ENCODE measurements around the gene NDUFV2.

The NDUFV2 gene

GRCh38 chr18:9174302-9174701, 71.8 kb downstream of the NDUFV2 start:
- Histone ChIP-seq H3K4me1 (no peaks in the 10 kb centered on the region), H3K27me3 (no peaks in the 10 kb centered on the region), H3K36me3 (no peaks in the 10 kb centered on the region), H3K9me3 (no peaks in the 10 kb centered on the region), H3K4me3 (ENCODE audit: low read depth, low read length) (no peak overlapping the region)
- no peak for DNase-seq
- TF ChIP-seq CTCF (IDR thresholded peaks at IDR 0.05; ENCODE audit: low read depth, low read length): no peak

- no peaks in the 10 kb centered on the region for H3K36me3 ChIP-seq
- no peaks in the 10 kb centered on the region for H3K4me1 ChIP-seq
- no peaks in the 10 kb centered on the region for H3K27me3 ChIP-seq
- no peak for TF ChIP-seq CTCF (IDR thresholded peaks at IDR 0.05; ENCODE audit: low read depth, low read length)
- H3K9me3 ChIP-seq: no peaks in the 10 kb centered on the region
- no peak for DNase-seq
- no peak overlapping the region for H3K4me3 ChIP-seq (ENCODE audit: low read depth, low read length)
These were observed 72.6 kb downstream of the NDUFV2 start for GRCh38 chr18:9175115-9175514.

- H3K36me3 ChIP-seq: no peaks in the 10 kb centered on the region
- no peaks in the 10 kb centered on the region for H3K4me1 ChIP-seq
- no peaks in the 10 kb centered on the region for H3K27me3 ChIP-seq
- TF ChIP-seq CTCF (IDR thresholded peaks at IDR 0.05; ENCODE audit: low read depth, low read length): no peak
- no peaks in the 10 kb centered on the region for H3K9me3 ChIP-seq
- DNase-seq: no peak
- H3K4me3 ChIP-seq (ENCODE audit: low read depth, low read length): no peak overlapping the region
These were observed 74.5 kb downstream of the NDUFV2 start for GRCh38 chr18:9177031-9177430.

GRCh38 chr18:9177466-9177865, 75.0 kb downstream of the NDUFV2 start:
- Histone ChIP-seq H3K36me3 (no peaks in the 10 kb centered on the region), H3K27me3 (no peaks in the 10 kb centered on the region), H3K4me3 (ENCODE audit: low read depth, low read length) (no peak overlapping the region), H3K9me3 (no peaks in the 10 kb centered on the region), H3K4me1 (no peaks in the 10 kb centered on the region)
- TF ChIP-seq CTCF (IDR thresholded peaks at IDR 0.05; ENCODE audit: low read depth, low read length): no peak
- DNase-seq: no peak

- no peak for DNase-seq
- H3K27me3 ChIP-seq: no peaks in the 10 kb centered on the region
These were observed 76.1 kb downstream of the NDUFV2 start for GRCh38 chr18:9178557-9178956.

GRCh38 chr18:9181275-9181674, 78.8 kb downstream of the NDUFV2 start:
- DNase-seq: no peak
- no peak overlapping the region for H3K4me3 ChIP-seq (ENCODE audit: low read depth, low read length)
- no peaks in the 10 kb centered on the region for H3K36me3 ChIP-seq
- TF ChIP-seq CTCF (IDR thresholded peaks at IDR 0.05; ENCODE audit: low read depth, low read length): no peak
- H3K9me3 ChIP-seq: no peaks in the 10 kb centered on the region
- H3K27me3 ChIP-seq: no peaks in the 10 kb centered on the region
- no peaks in the 10 kb centered on the region for H3K4me1 ChIP-seq

More at GRCh38 chr18:9178557-9178956, 76.1 kb downstream of the NDUFV2 start:
- Histone ChIP-seq H3K4me3 (ENCODE audit: low read depth, low read length) (no peak overlapping the region), H3K9me3 (no peaks in the 10 kb centered on the region), H3K4me1 (no peaks in the 10 kb centered on the region), H3K36me3 (no peaks in the 10 kb centered on the region)
- no peak for TF ChIP-seq CTCF (IDR thresholded peaks at IDR 0.05; ENCODE audit: low read depth, low read length)
